ENCODE measurements around the gene TRHDE.

DNA sequence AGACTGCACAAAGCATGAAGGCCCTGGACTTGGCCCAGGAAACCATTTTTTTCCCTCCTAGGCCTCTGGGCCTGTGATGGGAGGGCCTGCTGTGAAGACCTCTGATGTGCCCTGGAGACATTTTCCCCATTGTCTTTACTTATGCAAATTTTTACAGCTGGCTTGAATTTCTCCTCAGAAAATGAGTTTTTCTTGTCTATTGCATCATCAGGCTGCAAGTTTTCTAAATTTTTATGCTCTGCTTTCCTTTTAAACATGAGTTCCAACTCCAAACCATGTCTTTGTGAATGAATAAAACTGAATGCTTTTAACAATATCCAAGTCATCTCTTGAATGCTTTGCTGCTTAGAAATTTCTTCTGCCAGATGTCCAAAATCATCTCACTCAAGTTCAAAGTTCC is 43.7 kb upstream of the TRHDE start:
- TF ChIP-seq POLR2AphosphoS5 (IDR thresholded peaks at IDR 0.05; ENCODE audit: low read depth): no peak
- TF ChIP-seq, protein P1, sequence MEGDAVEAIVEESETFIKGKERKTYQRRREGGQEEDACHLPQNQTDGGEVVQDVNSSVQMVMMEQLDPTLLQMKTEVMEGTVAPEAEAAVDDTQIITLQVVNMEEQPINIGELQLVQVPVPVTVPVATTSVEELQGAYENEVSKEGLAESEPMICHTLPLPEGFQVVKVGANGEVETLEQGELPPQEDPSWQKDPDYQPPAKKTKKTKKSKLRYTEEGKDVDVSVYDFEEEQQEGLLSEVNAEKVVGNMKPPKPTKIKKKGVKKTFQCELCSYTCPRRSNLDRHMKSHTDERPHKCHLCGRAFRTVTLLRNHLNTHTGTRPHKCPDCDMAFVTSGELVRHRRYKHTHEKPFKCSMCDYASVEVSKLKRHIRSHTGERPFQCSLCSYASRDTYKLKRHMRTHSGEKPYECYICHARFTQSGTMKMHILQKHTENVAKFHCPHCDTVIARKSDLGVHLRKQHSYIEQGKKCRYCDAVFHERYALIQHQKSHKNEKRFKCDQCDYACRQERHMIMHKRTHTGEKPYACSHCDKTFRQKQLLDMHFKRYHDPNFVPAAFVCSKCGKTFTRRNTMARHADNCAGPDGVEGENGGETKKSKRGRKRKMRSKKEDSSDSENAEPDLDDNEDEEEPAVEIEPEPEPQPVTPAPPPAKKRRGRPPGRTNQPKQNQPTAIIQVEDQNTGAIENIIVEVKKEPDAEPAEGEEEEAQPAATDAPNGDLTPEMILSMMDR (IDR thresholded peaks at IDR 0.05; ENCODE audit: insufficient read depth, low read length): no peak
- TF ChIP-seq, protein P2, sequence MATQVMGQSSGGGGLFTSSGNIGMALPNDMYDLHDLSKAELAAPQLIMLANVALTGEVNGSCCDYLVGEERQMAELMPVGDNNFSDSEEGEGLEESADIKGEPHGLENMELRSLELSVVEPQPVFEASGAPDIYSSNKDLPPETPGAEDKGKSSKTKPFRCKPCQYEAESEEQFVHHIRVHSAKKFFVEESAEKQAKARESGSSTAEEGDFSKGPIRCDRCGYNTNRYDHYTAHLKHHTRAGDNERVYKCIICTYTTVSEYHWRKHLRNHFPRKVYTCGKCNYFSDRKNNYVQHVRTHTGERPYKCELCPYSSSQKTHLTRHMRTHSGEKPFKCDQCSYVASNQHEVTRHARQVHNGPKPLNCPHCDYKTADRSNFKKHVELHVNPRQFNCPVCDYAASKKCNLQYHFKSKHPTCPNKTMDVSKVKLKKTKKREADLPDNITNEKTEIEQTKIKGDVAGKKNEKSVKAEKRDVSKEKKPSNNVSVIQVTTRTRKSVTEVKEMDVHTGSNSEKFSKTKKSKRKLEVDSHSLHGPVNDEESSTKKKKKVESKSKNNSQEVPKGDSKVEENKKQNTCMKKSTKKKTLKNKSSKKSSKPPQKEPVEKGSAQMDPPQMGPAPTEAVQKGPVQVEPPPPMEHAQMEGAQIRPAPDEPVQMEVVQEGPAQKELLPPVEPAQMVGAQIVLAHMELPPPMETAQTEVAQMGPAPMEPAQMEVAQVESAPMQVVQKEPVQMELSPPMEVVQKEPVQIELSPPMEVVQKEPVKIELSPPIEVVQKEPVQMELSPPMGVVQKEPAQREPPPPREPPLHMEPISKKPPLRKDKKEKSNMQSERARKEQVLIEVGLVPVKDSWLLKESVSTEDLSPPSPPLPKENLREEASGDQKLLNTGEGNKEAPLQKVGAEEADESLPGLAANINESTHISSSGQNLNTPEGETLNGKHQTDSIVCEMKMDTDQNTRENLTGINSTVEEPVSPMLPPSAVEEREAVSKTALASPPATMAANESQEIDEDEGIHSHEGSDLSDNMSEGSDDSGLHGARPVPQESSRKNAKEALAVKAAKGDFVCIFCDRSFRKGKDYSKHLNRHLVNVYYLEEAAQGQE (IDR thresholded peaks at IDR 0.05; ENCODE audit: insufficient replicate concordance, low read depth): no peak
- no peak for TF ChIP-seq GABPA (IDR thresholded peaks at IDR 0.05; ENCODE audit: low read depth)
- no peak for TF ChIP-seq SPI1 (IDR thresholded peaks at IDR 0.05; ENCODE audit: borderline replicate concordance, low read depth)

Data from HL-60 (cell line).